OCI-LY7 (cell line): ENCODE results near the gene ARFGEF2. TPM values are rescaled to one million over a fixed set of nuclear protein-coding genes. Genes with fewer than 3 reads are reported as not detected.
A peak's percentile ranks its signal among the peaks of the same experiment; 100 is the strongest.

ENCODE experiments used
- BruUV-seq: library from RNA; stranded (reverse); fragments of 400-500 nt; replicated peaks from 2 replicates; lab custom pipeline; 2021; lab: Mats Ljungman, UMichigan
- CTCF ChIA-PET: fragments of 300-600 bp; sonication (Branson Sonifier 250); formaldehyde crosslinking; loops from one replicate; lab custom pipeline; 2022; ENCODE audit warnings: antibody characterized with exemption; ENCODE audit not compliant: unreplicated experiment; lab: Charles Lee
- POLR2A ChIA-PET: fragments of 300-600 bp; sonication (Branson Sonifier 250); formaldehyde crosslinking; loops from one replicate; lab custom pipeline; 2022; ENCODE audit warnings: antibody characterized with exemption; lab: Charles Lee
- DNase-seq: peaks from one replicate; pipeline ENCODE4 v3.0.0-alpha.2; 2015; ENCODE audit warnings: low spot score
- H2AFZ ChIP-seq: fragments of 200-600 bp; sonication (generic), shearing (Covaris generic); 2 replicates; pipeline ENCODE4 v1.6.1; 2014; ENCODE audit warnings: mild to moderate bottlenecking, antibody characterized with exemption, low read length, moderate library complexity
- H3K27ac ChIP-seq: fragments of 200-600 bp; sonication (generic); 2 replicates; pipeline ENCODE4 v1.5.1; 2014; ENCODE audit warnings: mixed run types, low read depth, mild to moderate bottlenecking, moderate library complexity, low read length, inconsistent platforms; ENCODE audit not compliant: poor library complexity, severe bottlenecking
- H3K36me3 ChIP-seq: fragments of 200-600 bp; sonication (generic); 2 replicates; pipeline ENCODE4 v1.6.1; 2014; ENCODE audit warnings: mild to moderate bottlenecking, antibody characterized with exemption, low read length, moderate library complexity, mixed read lengths; ENCODE audit not compliant: insufficient read depth
- H3K4me1 ChIP-seq: fragments of 200-600 bp; sonication (generic); 2 replicates; pipeline ENCODE4 v1.5.1; 2014; ENCODE audit warnings: mild to moderate bottlenecking, low read length; ENCODE audit not compliant: insufficient read depth, poor library complexity, severe bottlenecking
- H3K4me2 ChIP-seq: fragments of 200-600 bp; sonication (generic); 2 replicates; pipeline ENCODE4 v1.6.1; 2014; ENCODE audit warnings: mild to moderate bottlenecking, low read length
- H3K4me3 ChIP-seq: fragments of 200-600 bp; sonication (generic); 2 replicates; pipeline ENCODE4 v1.5.1; 2014; ENCODE audit warnings: mild to moderate bottlenecking, low read depth, low read length; ENCODE audit not compliant: poor library complexity, severe bottlenecking
- H3K79me2 ChIP-seq: fragments of 200-600 bp; sonication (generic); 2 replicates; pipeline ENCODE4 v1.6.1; 2016; ENCODE audit warnings: low read depth, mild to moderate bottlenecking, low read length, moderate library complexity, mixed read lengths; ENCODE audit not compliant: insufficient read depth
- H3K9me2 ChIP-seq: fragments of 200-600 bp; sonication (generic); 2 replicates; pipeline ENCODE4 v1.6.1; 2016; ENCODE audit warnings: mild to moderate bottlenecking, low read length, mixed read lengths; ENCODE audit not compliant: insufficient read depth
- H3K9me3 ChIP-seq: fragments of 200-600 bp; sonication (generic); 2 replicates; pipeline ENCODE4 v1.6.1; 2014; ENCODE audit warnings: mild to moderate bottlenecking, mixed run types, low read length, mixed read lengths
- H4K20me1 ChIP-seq: fragments of 200-600 bp; sonication (generic); 2 replicates; pipeline ENCODE4 v1.6.1; 2014; ENCODE audit warnings: mild to moderate bottlenecking, antibody characterized with exemption, low read length, moderate library complexity, mixed read lengths; ENCODE audit not compliant: insufficient read depth
- EZH2phosphoT487 ChIP-seq: fragments of 200-600 bp; sonication (generic); IDR thresholded peaks from 2 replicates; pipeline ENCODE4 v1.6.1; 2018; ENCODE audit warnings: low read depth, borderline replicate concordance, mild to moderate bottlenecking, mixed run types, antibody characterized with exemption, low read length, moderate library complexity, mixed read lengths
- intact Hi-C: fragments of 100-400 bp; cut with micrococcal nuclease; formaldehyde crosslinking; loops from one replicate; pipeline ENCODE4 v1.10.0; 2022; ENCODE audit not compliant: unreplicated experiment
- total RNA-seq, 2 experiments: library from RNA; depleted of rRNA in 1 of 2; stranded (reverse); fragments of >200 nt in 1 of 2; shearing (Covaris generic) in 1 of 2; gene quantifications; 2 replicates each; pipeline ENCODE4 v1.2.3, GENCODE V29; 2014 to 2022
- TF ChIP-seq, protein P1 (sequence below): fragments of 200-600 bp; sonication (generic); conservative IDR thresholded peaks from 2 replicates; pipeline ENCODE4 v1.5.1; 2014; ENCODE audit warnings: mild to moderate bottlenecking, antibody characterized with exemption, low read length, moderate library complexity, mixed read lengths

ARFGEF2 gene
- total RNA-seq, 2 experiments from 2014 or later: 23.4 to 42.1 TPM

- peaks cover 22% of the 10 kb centered on the region for H3K4me1 ChIP-seq
- H3K9me3 ChIP-seq: no peaks in the 10 kb centered on the region
- H3K4me3 ChIP-seq: no peak overlapping the region
- no peak overlapping the region for H3K27ac ChIP-seq
- H3K79me2 ChIP-seq: no peaks in the 10 kb centered on the region
- no peak for DNase-seq
- ChIA-PET POLR2A (no interaction called here), CTCF (no interaction called here)
- BruUV-seq: no TSS peak
- no peaks in the 10 kb centered on the region for H3K36me3 ChIP-seq
- TF ChIP-seq, protein P1, sequence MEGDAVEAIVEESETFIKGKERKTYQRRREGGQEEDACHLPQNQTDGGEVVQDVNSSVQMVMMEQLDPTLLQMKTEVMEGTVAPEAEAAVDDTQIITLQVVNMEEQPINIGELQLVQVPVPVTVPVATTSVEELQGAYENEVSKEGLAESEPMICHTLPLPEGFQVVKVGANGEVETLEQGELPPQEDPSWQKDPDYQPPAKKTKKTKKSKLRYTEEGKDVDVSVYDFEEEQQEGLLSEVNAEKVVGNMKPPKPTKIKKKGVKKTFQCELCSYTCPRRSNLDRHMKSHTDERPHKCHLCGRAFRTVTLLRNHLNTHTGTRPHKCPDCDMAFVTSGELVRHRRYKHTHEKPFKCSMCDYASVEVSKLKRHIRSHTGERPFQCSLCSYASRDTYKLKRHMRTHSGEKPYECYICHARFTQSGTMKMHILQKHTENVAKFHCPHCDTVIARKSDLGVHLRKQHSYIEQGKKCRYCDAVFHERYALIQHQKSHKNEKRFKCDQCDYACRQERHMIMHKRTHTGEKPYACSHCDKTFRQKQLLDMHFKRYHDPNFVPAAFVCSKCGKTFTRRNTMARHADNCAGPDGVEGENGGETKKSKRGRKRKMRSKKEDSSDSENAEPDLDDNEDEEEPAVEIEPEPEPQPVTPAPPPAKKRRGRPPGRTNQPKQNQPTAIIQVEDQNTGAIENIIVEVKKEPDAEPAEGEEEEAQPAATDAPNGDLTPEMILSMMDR: no peak
- no peak for TF ChIP-seq EZH2phosphoT487
- intact Hi-C loops: loop anchor here (10.0 kb wide), 1 partner anchor 177 kb away; no protein-coding TSS in a partner anchor
- no peak overlapping the region for H3K4me2 ChIP-seq
- H4K20me1 ChIP-seq: no peaks in the 10 kb centered on the region
- no peak overlapping the region for H2AFZ ChIP-seq
- H3K9me2 ChIP-seq: no peaks in the 10 kb centered on the region
Observed at GRCh38 chr20:48901326-48901725, 20.2 kb upstream of the ARFGEF2 start.

DNA sequence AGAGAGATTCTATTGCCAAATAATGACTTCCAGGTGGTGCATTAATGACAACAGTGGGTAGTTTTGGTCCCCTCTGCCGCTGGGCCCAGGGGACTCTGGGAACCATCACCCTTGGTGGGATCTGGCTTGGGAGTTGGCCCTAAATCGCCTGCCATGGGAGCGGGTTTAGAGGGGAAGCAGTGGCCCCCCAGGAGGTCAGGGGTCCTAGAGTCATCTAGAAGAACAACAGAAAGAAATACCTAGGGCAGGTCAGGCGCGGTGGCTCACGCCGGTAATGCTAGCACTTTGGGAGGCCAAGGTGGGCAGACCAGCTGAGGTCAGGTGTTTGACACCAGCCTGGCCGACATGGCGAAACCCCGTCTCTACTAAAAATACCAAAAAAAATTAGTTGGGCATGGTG, 17.8 kb upstream of the ARFGEF2 start:
- no TSS peak for BruUV-seq
- ChIA-PET CTCF (no interaction called here), POLR2A (interaction anchor here (0.6 kb wide), 1 partner anchor 186 kb away, joined by 3 read pairs; no protein-coding TSS in a partner anchor)
- H3K9me3 ChIP-seq: no peaks in the 10 kb centered on the region
- H3K4me1 ChIP-seq: peaks cover 9% of the 10 kb centered on the region
- H3K9me2 ChIP-seq: no peaks in the 10 kb centered on the region
- H3K27ac ChIP-seq: no peak overlapping the region
- no peak overlapping the region for H3K4me2 ChIP-seq
- H3K79me2 ChIP-seq: no peaks in the 10 kb centered on the region
- no peak for TF ChIP-seq EZH2phosphoT487
- TF ChIP-seq, protein P1: no peak
- H2AFZ ChIP-seq: no peak overlapping the region
- no peaks in the 10 kb centered on the region for H3K36me3 ChIP-seq
- intact Hi-C loops: loop anchor here (2.0 to 10.0 kb wide), 2 partner anchors 77 to 179 kb away; partner anchors contain the start of gene PREX1
- H3K4me3 ChIP-seq: no peak overlapping the region
- no peak for DNase-seq
- no peaks in the 10 kb centered on the region for H4K20me1 ChIP-seq

- H3K4me3 ChIP-seq: peak overlapping the region; percentile 15
- H3K36me3 ChIP-seq: no peaks in the 10 kb centered on the region
- peak overlapping the region; percentile 49; the same call in 1 of the 2 replicates for H2AFZ ChIP-seq
- H3K9me3 ChIP-seq: no peaks in the 10 kb centered on the region
- H3K79me2 ChIP-seq: no peaks in the 10 kb centered on the region
- H4K20me1 ChIP-seq: no peaks in the 10 kb centered on the region
- H3K4me1 ChIP-seq: peaks cover 9% of the 10 kb centered on the region
- TF ChIP-seq, protein P1: peak; percentile 96
- TF ChIP-seq EZH2phosphoT487: no peak
- no peak overlapping the region for H3K27ac ChIP-seq
- CTCF ChIA-PET: no interaction called here
- no peaks in the 10 kb centered on the region for H3K9me2 ChIP-seq
- H3K4me2 ChIP-seq: peak overlapping the region; percentile 44
- peak; percentile 79 for DNase-seq
- intact Hi-C loops: loop anchor here (1.0 to 10.0 kb wide), 4 partner anchors 78 to 269 kb away; partner anchors contain the start of gene PREX1
- no TSS peak for BruUV-seq
- POLR2A ChIA-PET: interaction anchor here (0.6 to 0.7 kb wide), 3 partner anchors 10 to 77 kb away, joined by 3 to 7 read pairs (median 3); partner anchors contain the start of gene PREX1
Observed at GRCh38 chr20:48904566-48905296, 16.8 kb upstream of the ARFGEF2 start.
